Mammary epithelial cell (primary cell): ENCODE results near the gene CELF2.

ENCODE experiments used
- CTCF ChIP-seq, 2 donors: IDR thresholded peaks in 1 of 2; conservative IDR thresholded peaks in 1 of 2; 2 replicates each; pipeline ENCODE4 v1.5.1; 2011 to 2012; ENCODE audit warnings: inconsistent platforms in 2 of 2, low read length in 2 of 2, mild to moderate bottlenecking in 2 of 2, control low read depth in 1 of 2, low read depth in 1 of 2; ENCODE audit not compliant: insufficient read depth in 1 of 2; ENCODE audit errors: extremely low read depth in 1 of 2
- EZH2 ChIP-seq: IDR thresholded peaks from 2 replicates; pipeline ENCODE4 v1.6.1; 2012; ENCODE audit warnings: low read length, inconsistent platforms, borderline replicate concordance

- TF ChIP-seq CTCF (conservative IDR thresholded peaks at IDR 0.05 in 1 of 2, IDR thresholded peaks at IDR 0.05 in 1 of 2; ENCODE audit: extremely low read depth in 1 of 2, insufficient read depth in 1 of 2, low read depth in 1 of 2, low read length in 2 of 2) (no peak), EZH2 (no peak)
These were observed 262.7 kb downstream of the CELF2 start for GRCh38 chr10:11280187-11280932.
